WERI-Rb-1 (cell line): Measurements from ENCODE around the gene RBM48.

Experiments used
- DNase-seq: peaks from one replicate; pipeline ENCODE4 v3.0.0-alpha.2; 2020
- H3K27ac ChIP-seq: fragments of 250-450 bp; sonication (Bioruptor Pico); 2 replicates; pipeline ENCODE4 v1.5.1; 2020; ENCODE audit warnings: mild to moderate bottlenecking, moderate library complexity
- H3K27me3 ChIP-seq: fragments of 250-450 bp; sonication (Bioruptor Pico); 2 replicates; pipeline ENCODE4 v1.5.1; 2021; ENCODE audit warnings: mild to moderate bottlenecking, low read depth, moderate library complexity; ENCODE audit not compliant: insufficient read depth, severe bottlenecking
- H3K36me3 ChIP-seq: fragments of 250-450 bp; sonication (Bioruptor Pico); 2 replicates; pipeline ENCODE4 v1.5.1; 2020; ENCODE audit warnings: mild to moderate bottlenecking, moderate library complexity
- H3K4me3 ChIP-seq: 2 replicates; pipeline ENCODE4 v1.5.1; 2011; ENCODE audit warnings: low read depth, mild to moderate bottlenecking, control low read depth, low read length
- H3K9me3 ChIP-seq: fragments of 250-450 bp; sonication (Bioruptor Pico); 2 replicates; pipeline ENCODE4 v1.5.1; 2021; ENCODE audit warnings: mild to moderate bottlenecking, moderate library complexity; ENCODE audit not compliant: severe bottlenecking
- CTCF ChIP-seq: IDR thresholded peaks from 2 replicates; pipeline ENCODE4 v1.5.1; 2011; ENCODE audit warnings: low read depth, mild to moderate bottlenecking, control low read depth, inconsistent platforms, low read length

Gene RBM48

GRCh38 chr7:92550194-92550593 is 21.6 kb downstream of the RBM48 start:
- H3K27ac ChIP-seq: no peak overlapping the region
- TF ChIP-seq CTCF: no peak
- no peak for DNase-seq
- H3K9me3 ChIP-seq: peaks cover 2% of the 10 kb centered on the region
- no peak overlapping the region for H3K4me3 ChIP-seq
- H3K27me3 ChIP-seq: no peaks in the 10 kb centered on the region
- no peaks in the 10 kb centered on the region for H3K36me3 ChIP-seq

GRCh38 chr7:92557249-92557648 is 28.7 kb downstream of the RBM48 start:
- no peak overlapping the region for H3K27ac ChIP-seq
- H3K9me3 ChIP-seq: no peaks in the 10 kb centered on the region
- no peak overlapping the region for H3K4me3 ChIP-seq
- H3K36me3 ChIP-seq: peaks cover 14% of the 10 kb centered on the region
- no peak for TF ChIP-seq CTCF
- no peak for DNase-seq
- no peaks in the 10 kb centered on the region for H3K27me3 ChIP-seq

GRCh38 chr7:92557808-92558362 is 29.3 kb downstream of the RBM48 start:
- no peak for DNase-seq
- peaks cover 18% of the 10 kb centered on the region for H3K36me3 ChIP-seq

GRCh38 chr7:92560602-92561001 is 32.0 kb downstream of the RBM48 start:
- Histone ChIP-seq H3K27me3 (no peaks in the 10 kb centered on the region), H3K9me3 (no peaks in the 10 kb centered on the region), H3K36me3 (peaks cover 25% of the 10 kb centered on the region), H3K27ac (no peak overlapping the region), H3K4me3 (no peak overlapping the region)
- DNase-seq: no peak
- TF ChIP-seq CTCF: no peak

More at GRCh38 chr7:92557808-92558362, 29.3 kb downstream of the RBM48 start:
- TF ChIP-seq CTCF: no peak
- H3K9me3 ChIP-seq: no peaks in the 10 kb centered on the region
- H3K4me3 ChIP-seq: no peak overlapping the region
- H3K27ac ChIP-seq: no peak overlapping the region
- no peaks in the 10 kb centered on the region for H3K27me3 ChIP-seq

GRCh38 chr7:92563345-92563744 is 34.8 kb downstream of the RBM48 start:
- Histone ChIP-seq H3K9me3 (no peaks in the 10 kb centered on the region), H3K36me3 (peaks cover 46% of the 10 kb centered on the region)

More at GRCh38 chr7:92563345-92563744, 34.8 kb downstream of the RBM48 start:
- TF ChIP-seq CTCF: no peak
- Histone ChIP-seq H3K4me3 (no peak overlapping the region), H3K27me3 (no peaks in the 10 kb centered on the region), H3K27ac (no peak overlapping the region)
- DNase-seq: no peak
